Prostate gland (tissue), 2 donors: ENCODE data around the gene LYPLAL1. TPM values are rescaled to one million over a fixed set of nuclear protein-coding genes. Genes with fewer than 3 reads are reported as not detected.

Experiments used
- DNase-seq: peaks from one replicate; pipeline ENCODE4 v3.0.0-alpha.2; 2019; ENCODE audit warnings: low spot score
- H3K27ac ChIP-seq, 2 donors: fragments of 200-600 bp; sonication (generic); 2 replicates each; pipeline ENCODE4 v1.5.1; 2017 to 2019
- H3K27me3 ChIP-seq: fragments of 200-600 bp; sonication (generic); replicated peaks from 2 replicates; pipeline ENCODE4 v1.5.1; 2019; ENCODE audit not compliant: insufficient read depth
- H3K36me3 ChIP-seq, 2 donors: fragments of 200-600 bp; sonication (generic); 1 replicate in 1 of 2; 2 replicates in 1 of 2; pipeline versions ENCODE4 v1.5.1 to v1.8.1; 2017 to 2019
- H3K4me1 ChIP-seq: fragments of 200-600 bp; sonication (generic); replicated peaks from 2 replicates; pipeline ENCODE4 v1.5.1; 2019
- H3K4me3 ChIP-seq, 2 donors: fragments of 200-600 bp; sonication (generic); 2 replicates each; pipeline ENCODE4 v1.5.1; 2017 to 2019
- H3K9me3 ChIP-seq: fragments of 200-600 bp; sonication (generic); 2 replicates; pipeline ENCODE4 v1.5.1; 2017
- CTCF ChIP-seq, 4 experiments: fragments of 200-600 bp in 2 of 4; fragments of 450-650 bp in 2 of 4; sonication (generic) in 2 of 4; IDR thresholded peaks; 1 replicate in 3 of 4; 2 replicates in 1 of 4; pipeline ENCODE4 v1.5.1; 2016 to 2019; ENCODE audit warnings: antibody characterized with exemption in 4 of 4, mild to moderate bottlenecking in 2 of 4, moderate library complexity in 2 of 4
- POLR2A ChIP-seq: fragments of 450-650 bp; IDR thresholded peaks from one replicate; pipeline ENCODE4 v1.6.1; 2016; ENCODE audit warnings: antibody characterized with exemption, mild to moderate bottlenecking
- POLR2AphosphoS5 ChIP-seq: sonication (generic); formaldehyde crosslinking; IDR thresholded peaks from one replicate; pipeline ENCODE4 v1.6.1; 2017; ENCODE audit warnings: antibody characterized with exemption
- WGBS: methylation state at CpG from one replicate; pipeline ENCODE4 v1.1.5; 2018; 5-methylcytosine and 5-hydroxymethylcytosine counted together
- intact Hi-C: fragments of 100-400 bp; cut with DNase I; formaldehyde crosslinking; loops from one replicate; pipeline ENCODE4 v1.14.2; 2022
- total RNA-seq, 2 donors: library from RNA; depleted of rRNA; stranded (reverse); fragments of >200 nt; gene quantifications; one replicate each; pipeline ENCODE4 v1.1.0, GENCODE V29; 2016

LYPLAL1 gene
- total RNA-seq, 2 donors from 2014 or later, result 15.8 to 29.3 TPM

- Histone ChIP-seq H3K36me3 (no peaks in the 10 kb centered on the region), H3K27ac (no peak overlapping the region), H3K9me3 (no peaks in the 10 kb centered on the region), H3K4me3 (no peak overlapping the region), H3K27me3 (no peaks in the 10 kb centered on the region), H3K4me1 (no peaks in the 10 kb centered on the region)
- DNase-seq, result no peak
- intact Hi-C loops, result no loop called here
- no peak for TF ChIP-seq CTCF (IDR thresholded peaks at IDR 0.05)
- TF ChIP-seq POLR2AphosphoS5, result no peak
- no peak for TF ChIP-seq POLR2A
Measured at GRCh38 chr1:219223496-219223895, 49.8 kb downstream of the LYPLAL1 start.

DNA sequence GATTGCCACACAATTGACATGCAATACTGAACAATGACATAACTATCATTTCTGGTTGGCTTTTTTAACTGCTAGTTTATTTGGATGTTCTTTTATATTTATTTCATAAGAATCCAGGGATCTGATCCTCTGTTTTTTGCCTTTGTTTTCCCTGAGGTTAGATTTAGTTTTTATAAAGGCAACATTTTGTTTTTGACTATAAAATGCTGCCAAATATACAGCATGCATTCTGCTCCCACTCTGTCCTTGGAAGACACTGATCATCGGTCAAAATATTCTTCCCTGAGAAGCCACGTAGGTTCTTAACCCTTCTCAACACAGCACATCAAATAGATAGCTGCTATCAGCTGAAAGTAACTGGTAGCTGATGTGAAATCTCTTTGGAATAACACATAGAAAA is 52.5 kb downstream of the LYPLAL1 start:
- intact Hi-C loops, result no loop called here
- no peaks in the 10 kb centered on the region for H3K4me1 ChIP-seq
- no peaks in the 10 kb centered on the region for H3K27me3 ChIP-seq
- no peaks in the 10 kb centered on the region for H3K9me3 ChIP-seq
- H3K27ac ChIP-seq, result no peak overlapping the region
- DNase-seq, result no peak
- no peaks in the 10 kb centered on the region for H3K36me3 ChIP-seq
- WGBS, result 79% methylated on average over 2 of the region's 2 CpGs
- no peak for TF ChIP-seq POLR2AphosphoS5
- H3K4me3 ChIP-seq, result no peak overlapping the region

GRCh38 chr1:219227360-219228057 is 53.8 kb downstream of the LYPLAL1 start:
- Histone ChIP-seq H3K4me3 (no peak overlapping the region), H3K27me3 (no peaks in the 10 kb centered on the region), H3K4me1 (no peaks in the 10 kb centered on the region), H3K9me3 (no peaks in the 10 kb centered on the region), H3K36me3 (no peaks in the 10 kb centered on the region), H3K27ac (no peak overlapping the region)
- WGBS, result 79% methylated on average over 4 of the region's 4 CpGs
- no peak for DNase-seq
- TF ChIP-seq POLR2AphosphoS5 (no peak), CTCF (IDR thresholded peaks at IDR 0.05) (no peak)
- intact Hi-C loops, result no loop called here

- Histone ChIP-seq H3K27me3 (no peaks in the 10 kb centered on the region), H3K4me3 (no peak overlapping the region), H3K4me1 (no peaks in the 10 kb centered on the region), H3K27ac (no peak overlapping the region), H3K36me3 (no peaks in the 10 kb centered on the region), H3K9me3 (no peaks in the 10 kb centered on the region)
- TF ChIP-seq CTCF (IDR thresholded peaks at IDR 0.05) (no peak), POLR2A (no peak), POLR2AphosphoS5 (no peak)
- intact Hi-C loops, result no loop called here
- WGBS, result 97% methylated on average over 5 of the region's 5 CpGs
- DNase-seq, result no peak
Measured at GRCh38 chr1:219228058-219228419, 54.4 kb downstream of the LYPLAL1 start.

DNA sequence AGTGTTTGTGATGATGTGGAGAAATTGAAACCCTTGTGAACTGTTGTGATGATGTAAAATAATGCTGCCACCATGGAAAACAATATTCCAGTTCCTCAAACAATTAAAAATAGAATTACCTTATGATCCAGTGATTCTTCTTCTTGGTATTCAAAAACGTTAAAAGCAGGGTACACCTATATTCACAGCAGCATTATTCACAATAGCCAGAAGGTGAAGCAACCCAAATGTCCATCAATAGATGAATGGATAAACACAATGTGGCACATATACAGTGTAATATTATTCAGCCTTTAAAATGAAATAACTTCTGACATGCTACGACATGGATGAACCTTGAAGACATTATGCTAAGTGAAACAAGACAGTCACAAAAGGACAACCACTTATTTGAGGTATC is 59.2 kb downstream of the LYPLAL1 start:
- Histone ChIP-seq H3K4me1 (no peaks in the 10 kb centered on the region), H3K9me3 (no peaks in the 10 kb centered on the region), H3K4me3 (no peak overlapping the region), H3K27ac (no peak overlapping the region), H3K27me3 (no peaks in the 10 kb centered on the region), H3K36me3 (no peaks in the 10 kb centered on the region)
- no peak for TF ChIP-seq POLR2A
- TF ChIP-seq POLR2AphosphoS5, result no peak
- no peak for TF ChIP-seq CTCF (IDR thresholded peaks at IDR 0.05)
- intact Hi-C loops, result no loop called here
- 85% methylated on average over 2 of the region's 2 CpGs for WGBS
- no peak for DNase-seq
